ENCODE results near the gene FTH1. TPM values are rescaled to one million over a fixed set of nuclear protein-coding genes. Genes with fewer than 3 reads are reported as not detected.

Gene FTH1
- total and polyA plus RNA-seq, 2 of the 8 experiments (the other 6 are each of a cell fraction or from before 2014, with no cell fraction given) = 1,153 to 1,461 TPM

- Histone ChIP-seq H3K56ac (replicated peaks; ENCODE audit: insufficient read length, low read depth, low read length) (no peak overlapping the region), H3K27ac (ENCODE audit: low read depth, low read length) (no peak overlapping the region), H4K91ac (replicated peaks; ENCODE audit: insufficient read length, low read length) (no peak overlapping the region), H3K4me2 (ENCODE audit: insufficient read depth in 1 of 2, low read depth in 2 of 2, low read length in 2 of 2) (no peak overlapping the region), H3K27me3 (replicated peaks in 1 of 4; ENCODE audit: control insufficient read depth in 3 of 4, extremely low read depth in 1 of 4, insufficient read depth in 3 of 4, low read length in 3 of 4) (peaks cover 9 to 32% (median 15%) of the 10 kb centered on the region in 4 experiments; a peak in 5 of 7 replicates), H3K18ac (ENCODE audit: extremely low read depth, low read length) (no peak overlapping the region), H3K23me2 (ENCODE audit: low read depth, low read length) (no peaks in the 10 kb centered on the region), H2BK15ac (ENCODE audit: low read length) (no peak overlapping the region), H3K79me2 (ENCODE audit: control insufficient read depth in 1 of 2, insufficient read depth in 2 of 2, low read length in 2 of 2) (no peaks in the 10 kb centered on the region), H3K79me1 (ENCODE audit: low read depth, low read length) (no peaks in the 10 kb centered on the region), H3K4me3 (ENCODE audit: extremely low read depth in 1 of 4, insufficient read depth in 2 of 4, low read depth in 3 of 4, low read length in 4 of 4) (no peak overlapping the region), H2BK12ac (ENCODE audit: low read depth, low read length) (no peak overlapping the region), H2AK5ac (ENCODE audit: low read depth, low read length) (0 out of 2 replicates have a peak overlapping the region, but pooled peaks have one; percentile 65), H2BK20ac (ENCODE audit: low read length) (no peak overlapping the region), H3K23ac (ENCODE audit: insufficient read length) (no peak overlapping the region), H3K14ac (ENCODE audit: insufficient read length) (no peak overlapping the region), H2BK5ac (ENCODE audit: low read depth, low read length) (no peak overlapping the region), H3K4me1 (replicated peaks in 1 of 4; ENCODE audit: control insufficient read depth in 3 of 4, insufficient read depth in 4 of 4, low read length in 3 of 4) (peaks cover 0 to 2% (median 0%) of the 10 kb centered on the region in 4 experiments; a peak in 1 of 7 replicates), H3K36me3 (ENCODE audit: control insufficient read depth in 2 of 4, insufficient read depth in 4 of 4, low read length in 3 of 4) (no peaks in the 10 kb centered on the region), H3K9ac (replicated peaks in 1 of 4; ENCODE audit: extremely low read depth in 1 of 4, low read depth in 3 of 4, low read length in 3 of 4) (no peak overlapping the region), H3K4ac (replicated peaks; ENCODE audit: insufficient read length, low read depth, low read length) (no peak overlapping the region), H3K9me3 (ENCODE audit: insufficient read depth in 2 of 2, low read depth in 1 of 2, low read length in 1 of 2) (no peaks in the 10 kb centered on the region), H4K8ac (ENCODE audit: extremely low read depth, insufficient read depth, low read length) (no peak overlapping the region), H2BK120ac (replicated peaks; ENCODE audit: low read depth, low read length) (no peak overlapping the region), H4K5ac (ENCODE audit: insufficient read length, low read depth, low read length) (no peak overlapping the region), H2AFZ (ENCODE audit: low read length) (no peak overlapping the region), H4K20me1 (replicated peaks in 1 of 2; ENCODE audit: control insufficient read depth in 1 of 2, insufficient read depth in 2 of 2, low read length in 2 of 2) (peaks cover 0 to 2% of the 10 kb centered on the region in 2 experiments)
- WGBS, 2 experiments (ENCODE audit: extremely low coverage in 1 of 2, insufficient coverage in 1 of 2, insufficient read length in 1 of 2, insufficient replicate concordance in 2 of 2, low coverage in 1 of 2, low lambda C conversion rate in 2 of 2, missing lambda C conversion rate in 1 of 2) = 82% methylated on average over 17 of the region's 17 CpGs; no CpG with 5 or more reads in 1 of the 2 experiments
- no peak for TF ChIP-seq SP1 (IDR thresholded peaks at IDR 0.05; ENCODE audit: low read depth, low read length)
- no peak for TF ChIP-seq FOSL1 (IDR thresholded peaks at IDR 0.05; ENCODE audit: insufficient read depth, low read depth, low read length)
- no peak for TF ChIP-seq SRF (IDR thresholded peaks at IDR 0.05; ENCODE audit: low read depth, low read length)
- TF ChIP-seq CEBPB (IDR thresholded peaks at IDR 0.05; ENCODE audit: low read depth, low read length) = peak; percentile 30; the same call in 1 of the 2 replicates
- DNase-seq (ENCODE audit: low read depth in 1 of 2, low spot score in 2 of 2) = no peak
- ChIA-PET CTCF (ENCODE audit: partially characterized antibody) (interaction anchor here (0.6 to 2.1 kb wide), 9 partner anchors 9 to 290 kb away, joined by 3 to 9 read pairs (median 4); no protein-coding TSS in a partner anchor), POLR2A (ENCODE audit: partially characterized antibody) (interaction anchor here (0.7 to 25.7 kb wide), 3 partner anchors 16 to 119 kb away, joined by 3 to 458 read pairs (median 3); partner anchors contain the start of genes BEST1 and FTH1)
- no peak for FAIRE-seq
These were observed 11.5 kb upstream of the FTH1 start for GRCh38 chr11:61978703-61979661.

Data from H1 (cell line).